NK-92 (cell line): ENCODE measurements around the gene MUC12.
"Not testable (repeated sequence)": the region's sequence is repeated elsewhere in the genome, so short reads cannot be mapped to it uniquely, and the experiment has no call there.

Experiments
- DNase-seq: peaks from one replicate; lab custom pipeline; 2025; ENCODE audit not compliant: unreplicated experiment; lab: John Stamatoyannopoulos, UW

MUC12 gene

DNA sequence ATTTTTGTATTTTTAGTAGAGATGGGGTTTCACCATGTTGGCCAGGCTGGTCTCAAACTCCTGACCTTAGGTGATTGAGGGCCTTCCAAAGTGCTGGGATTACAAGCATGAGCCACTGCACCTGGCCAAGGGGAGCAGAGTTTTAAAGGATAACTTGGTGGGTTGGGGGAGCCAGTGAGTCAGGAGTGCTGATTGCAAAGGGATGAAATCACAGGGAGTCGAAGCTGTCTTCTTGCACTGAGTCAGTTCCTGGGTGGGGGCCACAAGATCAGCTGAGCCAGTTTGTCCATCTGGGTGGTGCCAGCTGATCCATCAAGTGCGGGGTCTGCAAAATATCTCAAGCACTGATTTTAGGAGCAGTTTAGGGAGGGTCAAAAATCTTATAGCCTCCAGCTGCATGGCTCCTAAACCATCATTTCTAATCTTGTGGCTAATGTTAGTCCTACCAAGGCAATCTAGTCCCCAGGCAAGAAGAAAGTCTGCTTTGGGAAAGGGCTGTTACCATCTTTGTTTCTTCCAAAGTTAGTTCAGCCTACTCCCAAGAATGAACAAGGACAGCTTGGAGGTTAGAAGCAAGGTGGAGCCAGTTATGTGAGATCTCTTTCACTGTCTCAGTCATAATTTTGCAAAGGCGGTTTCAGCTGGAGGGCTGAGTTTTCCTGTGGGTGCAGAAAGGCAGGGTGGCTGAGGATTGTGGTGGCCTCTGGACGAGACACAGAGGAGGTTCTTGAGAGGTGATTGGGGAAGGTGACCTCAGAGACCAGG lies 15.8 kb downstream of the MUC12 start:
- not testable (repeated sequence) for DNase-seq

DNA sequence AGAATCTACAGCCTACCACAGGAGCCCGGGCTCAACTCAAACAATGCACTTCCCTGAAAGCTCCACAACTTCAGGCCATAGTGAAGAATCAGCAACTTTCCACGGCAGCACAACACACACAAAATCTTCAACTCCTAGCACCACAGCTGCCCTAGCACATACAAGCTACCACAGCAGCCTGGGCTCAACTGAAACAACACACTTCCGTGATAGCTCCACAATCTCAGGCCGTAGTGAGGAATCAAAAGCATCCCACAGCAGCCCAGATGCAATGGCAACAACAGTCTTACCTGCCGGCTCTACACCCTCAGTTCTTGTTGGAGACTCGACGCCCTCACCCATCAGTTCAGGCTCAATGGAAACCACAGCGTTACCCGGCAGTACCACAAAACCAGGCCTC lies 22.3 kb downstream of the MUC12 start:
- no peak for DNase-seq

DNA sequence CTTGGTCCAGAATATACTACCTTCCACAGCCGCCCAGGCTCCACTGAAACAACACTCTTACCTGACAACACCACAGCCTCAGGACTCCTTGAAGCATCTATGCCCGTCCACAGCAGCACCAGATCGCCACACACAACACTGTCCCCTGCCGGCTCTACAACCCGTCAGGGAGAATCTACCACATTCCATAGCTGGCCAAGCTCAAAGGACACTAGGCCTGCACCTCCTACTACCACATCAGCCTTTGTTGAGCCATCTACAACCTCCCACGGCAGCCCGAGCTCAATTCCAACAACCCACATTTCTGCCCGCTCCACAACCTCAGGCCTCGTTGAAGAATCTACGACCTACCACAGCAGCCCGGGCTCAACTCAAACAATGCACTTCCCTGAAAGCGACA lies 22.9 kb downstream of the MUC12 start:
- DNase-seq = not testable (repeated sequence)

DNA sequence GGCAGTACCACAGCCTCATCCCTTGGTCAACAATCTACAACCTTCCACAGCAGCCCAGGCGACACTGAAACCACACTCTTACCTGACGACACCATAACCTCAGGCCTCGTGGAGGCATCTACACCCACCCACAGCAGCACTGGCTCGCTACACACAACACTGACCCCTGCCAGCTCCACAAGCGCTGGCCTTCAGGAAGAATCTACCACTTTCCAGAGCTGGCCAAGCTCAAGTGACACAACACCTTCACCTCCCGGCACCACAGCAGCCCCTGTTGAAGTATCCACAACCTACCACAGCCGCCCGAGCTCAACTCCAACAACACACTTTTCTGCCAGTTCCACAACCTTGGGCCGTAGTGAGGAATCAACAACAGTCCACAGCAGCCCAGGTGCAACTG lies 25.3 kb downstream of the MUC12 start:
- not testable (repeated sequence) for DNase-seq

DNA sequence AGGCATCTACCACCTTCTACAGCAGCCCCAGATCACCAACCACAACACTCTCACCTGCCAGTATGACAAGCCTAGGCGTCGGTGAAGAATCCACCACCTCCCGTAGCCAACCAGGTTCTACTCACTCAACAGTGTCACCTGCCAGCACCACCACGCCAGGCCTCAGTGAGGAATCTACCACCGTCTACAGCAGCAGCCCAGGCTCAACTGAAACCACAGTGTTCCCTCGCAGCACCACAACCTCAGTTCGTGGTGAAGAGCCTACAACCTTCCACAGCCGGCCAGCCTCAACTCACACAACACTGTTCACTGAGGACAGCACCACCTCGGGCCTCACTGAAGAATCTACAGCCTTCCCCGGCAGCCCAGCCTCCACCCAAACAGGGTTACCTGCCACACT lies 29.2 kb downstream of the MUC12 start:
- not testable (repeated sequence) for DNase-seq

DNA sequence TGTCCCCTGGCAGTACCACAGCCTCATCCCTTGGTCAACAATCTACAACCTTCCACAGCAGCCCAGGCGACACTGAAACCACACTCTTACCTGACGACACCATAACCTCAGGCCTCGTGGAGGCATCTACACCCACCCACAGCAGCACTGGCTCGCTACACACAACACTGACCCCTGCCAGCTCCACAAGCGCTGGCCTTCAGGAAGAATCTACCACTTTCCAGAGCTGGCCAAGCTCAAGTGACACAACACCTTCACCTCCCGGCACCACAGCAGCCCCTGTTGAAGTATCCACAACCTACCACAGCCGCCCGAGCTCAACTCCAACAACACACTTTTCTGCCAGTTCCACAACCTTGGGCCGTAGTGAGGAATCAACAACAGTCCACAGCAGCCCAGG lies 30.0 kb downstream of the MUC12 start:
- DNase-seq = not testable (repeated sequence)

DNA sequence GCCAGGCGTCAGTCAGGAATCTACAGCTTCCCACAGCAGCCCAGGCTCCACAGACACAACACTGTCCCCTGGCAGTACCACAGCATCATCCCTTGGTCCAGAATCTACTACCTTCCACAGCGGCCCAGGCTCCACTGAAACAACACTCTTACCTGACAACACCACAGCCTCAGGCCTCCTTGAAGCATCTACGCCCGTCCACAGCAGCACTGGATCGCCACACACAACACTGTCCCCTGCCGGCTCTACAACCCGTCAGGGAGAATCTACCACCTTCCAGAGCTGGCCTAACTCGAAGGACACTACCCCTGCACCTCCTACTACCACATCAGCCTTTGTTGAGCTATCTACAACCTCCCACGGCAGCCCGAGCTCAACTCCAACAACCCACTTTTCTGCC lies 30.7 kb downstream of the MUC12 start:
- not testable (repeated sequence) for DNase-seq

DNA sequence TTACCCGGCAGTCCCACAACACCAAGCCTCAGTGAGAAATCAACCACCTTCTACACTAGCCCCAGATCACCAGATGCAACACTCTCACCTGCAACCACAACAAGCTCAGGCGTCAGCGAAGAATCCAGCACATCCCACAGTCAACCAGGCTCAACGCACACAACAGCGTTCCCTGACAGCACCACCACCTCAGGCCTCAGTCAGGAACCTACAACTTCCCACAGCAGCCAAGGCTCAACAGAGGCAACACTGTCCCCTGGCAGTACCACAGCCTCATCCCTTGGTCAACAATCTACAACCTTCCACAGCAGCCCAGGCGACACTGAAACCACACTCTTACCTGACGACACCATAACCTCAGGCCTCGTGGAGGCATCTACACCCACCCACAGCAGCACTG lies 33.0 kb downstream of the MUC12 start:
- DNase-seq = not testable (repeated sequence)

DNA sequence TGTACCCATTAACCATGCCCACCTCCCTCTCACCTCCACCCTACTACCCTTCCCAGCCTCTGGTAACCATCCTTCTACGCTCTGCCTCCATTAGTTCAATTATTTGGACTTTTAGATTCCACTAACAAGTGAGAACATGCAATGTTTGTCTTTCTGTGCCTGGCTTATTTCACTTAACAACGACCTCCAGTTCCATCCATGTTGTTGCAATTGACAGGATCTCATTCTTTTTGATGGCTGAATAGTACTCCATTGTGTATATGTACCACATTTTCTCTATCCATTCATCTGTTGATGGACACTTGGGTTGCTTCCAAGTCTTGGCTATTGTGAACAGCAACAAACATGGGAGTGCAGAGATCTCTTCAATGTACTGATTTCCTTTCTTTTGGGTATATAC lies 38.0 kb downstream of the MUC12 start:
- DNase-seq = not testable (repeated sequence)

DNA sequence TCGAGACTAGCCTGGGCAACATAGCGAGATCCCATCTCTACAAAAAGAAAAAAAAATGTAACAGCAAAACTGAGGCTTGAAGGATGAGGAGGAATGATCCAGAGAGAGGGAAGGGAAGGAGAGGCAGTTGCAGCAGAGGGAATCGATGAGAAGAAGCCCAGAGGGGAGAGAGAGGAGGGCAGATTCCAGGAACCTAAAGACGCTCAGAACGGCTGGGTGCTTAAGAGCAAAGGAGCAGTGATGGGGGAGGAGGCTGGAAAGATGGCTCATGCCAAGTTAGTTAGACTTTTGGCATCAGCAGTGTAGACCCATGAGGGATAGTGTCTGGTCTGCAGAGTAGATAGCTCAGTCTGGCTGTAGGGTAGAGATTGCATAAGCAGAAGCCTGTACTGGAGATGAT lies 40.3 kb downstream of the MUC12 start:
- no peak for DNase-seq

DNA sequence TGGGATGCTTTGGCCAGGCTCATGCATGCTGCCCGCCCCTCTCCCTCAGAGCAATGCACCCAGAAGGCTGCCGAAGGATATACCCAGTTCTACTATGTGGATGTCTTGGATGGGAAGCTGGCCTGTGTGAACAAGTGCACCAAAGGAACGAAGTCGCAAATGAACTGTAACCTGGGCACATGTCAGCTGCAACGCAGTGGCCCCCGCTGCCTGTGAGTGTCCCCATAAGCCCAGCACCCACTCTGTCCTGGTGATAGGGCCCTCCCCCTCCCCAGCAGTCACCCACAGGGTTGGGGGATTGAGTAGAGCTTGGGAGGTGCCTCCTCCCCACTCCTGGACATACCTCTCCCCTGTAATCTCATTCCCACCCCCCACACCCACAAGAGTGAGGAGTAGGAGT lies 43.6 kb downstream of the MUC12 start:
- DNase-seq = no peak

DNA sequence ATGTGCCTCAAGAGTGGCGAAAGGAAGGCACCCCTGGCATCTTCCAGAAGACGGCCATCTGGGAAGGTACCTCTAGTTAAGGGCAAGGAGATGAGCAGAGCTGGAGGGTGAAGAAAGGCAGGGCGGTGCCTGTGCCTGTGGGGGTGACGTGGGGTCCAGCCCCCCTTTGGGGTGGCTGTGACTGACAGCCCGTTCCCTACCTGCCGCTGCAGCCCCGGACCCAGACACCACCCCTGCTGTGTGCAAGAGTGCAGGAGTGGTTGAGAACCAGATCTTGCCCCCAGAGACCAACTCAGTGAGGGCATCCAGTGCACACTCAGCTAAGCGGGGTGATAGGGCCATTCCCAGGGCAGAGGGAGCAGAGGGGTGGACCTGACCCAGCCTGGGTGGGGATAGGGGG lies 46.3 kb downstream of the MUC12 start:
- no peak for DNase-seq

DNA sequence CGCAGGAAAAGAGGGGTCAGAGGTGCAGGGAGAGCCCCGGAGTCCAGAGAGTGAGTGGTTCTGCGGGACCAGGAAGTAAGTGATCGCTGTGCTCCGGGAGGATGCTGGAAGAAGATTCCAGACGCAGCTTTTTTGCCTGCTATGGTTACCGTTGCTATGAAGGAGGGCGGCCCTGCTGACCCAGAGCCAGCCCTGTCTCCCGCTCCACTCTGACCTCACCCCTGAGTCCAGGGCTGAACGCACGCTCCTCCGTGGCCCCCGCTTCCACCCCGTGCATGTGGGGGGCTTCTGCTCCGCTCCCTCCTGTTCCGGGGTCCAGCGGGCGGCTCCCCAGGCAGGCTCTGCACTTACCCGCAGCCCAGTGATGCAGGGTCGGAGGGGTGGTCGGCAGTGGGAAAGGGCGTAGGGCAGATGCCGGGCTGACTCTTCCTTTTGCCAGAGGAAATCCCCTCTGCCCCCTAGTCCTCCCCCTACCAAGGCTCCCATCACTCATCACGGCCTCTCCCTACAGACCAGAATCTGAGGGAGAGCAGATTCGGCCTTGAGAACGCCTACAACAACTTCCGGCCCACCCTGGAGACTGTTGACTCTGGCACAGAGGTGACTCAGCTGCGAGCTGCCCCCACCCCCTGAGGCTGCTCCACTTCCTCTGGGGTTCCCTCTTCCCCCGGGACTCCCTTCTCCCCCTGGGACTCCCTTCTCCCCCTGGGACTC lies 47.9 kb downstream of the MUC12 start:
- no peak for DNase-seq

DNA sequence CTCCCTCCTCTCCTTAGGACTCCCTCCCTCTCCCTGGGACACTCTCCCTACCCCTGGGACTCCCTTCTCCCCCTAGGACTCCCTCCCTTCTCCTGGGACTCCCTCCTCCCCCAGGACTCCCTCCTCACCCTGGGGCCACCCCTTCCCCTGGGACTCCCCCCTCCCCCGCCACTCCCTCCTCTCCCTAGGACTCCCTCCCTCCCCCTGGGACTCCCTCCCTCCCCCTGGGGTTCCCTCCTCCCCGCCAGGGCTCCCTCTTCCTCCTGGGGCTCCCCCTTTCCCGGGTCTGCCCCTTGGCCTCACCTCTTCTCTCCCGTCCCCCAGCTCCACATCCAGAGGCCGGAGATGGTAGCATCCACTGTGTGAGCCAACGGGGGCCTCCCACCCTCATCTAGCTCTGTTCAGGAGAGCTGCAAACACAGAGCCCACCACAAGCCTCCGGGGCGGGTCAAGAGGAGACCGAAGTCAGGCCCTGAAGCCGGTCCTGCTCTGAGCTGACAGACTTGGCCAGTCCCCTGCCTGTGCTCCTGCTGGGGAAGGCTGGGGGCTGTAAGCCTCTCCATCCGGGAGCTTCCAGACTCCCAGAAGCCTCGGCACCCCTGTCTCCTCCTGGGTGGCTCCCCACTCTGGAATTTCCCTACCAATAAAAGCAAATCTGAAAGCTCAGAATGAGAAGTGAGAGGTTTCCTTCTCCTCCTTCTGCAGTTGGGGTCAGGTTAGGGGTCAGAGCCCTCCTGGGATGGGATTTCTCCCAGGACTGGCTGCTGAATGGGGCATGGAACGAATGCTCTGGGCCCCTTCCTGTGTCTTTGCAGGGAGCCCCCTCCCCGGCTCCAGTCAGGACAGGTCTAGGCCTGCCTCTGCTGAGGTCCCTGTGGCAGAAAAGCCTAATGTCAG lies 49.2 kb downstream of the MUC12 start:
- DNase-seq = no peak

DNA sequence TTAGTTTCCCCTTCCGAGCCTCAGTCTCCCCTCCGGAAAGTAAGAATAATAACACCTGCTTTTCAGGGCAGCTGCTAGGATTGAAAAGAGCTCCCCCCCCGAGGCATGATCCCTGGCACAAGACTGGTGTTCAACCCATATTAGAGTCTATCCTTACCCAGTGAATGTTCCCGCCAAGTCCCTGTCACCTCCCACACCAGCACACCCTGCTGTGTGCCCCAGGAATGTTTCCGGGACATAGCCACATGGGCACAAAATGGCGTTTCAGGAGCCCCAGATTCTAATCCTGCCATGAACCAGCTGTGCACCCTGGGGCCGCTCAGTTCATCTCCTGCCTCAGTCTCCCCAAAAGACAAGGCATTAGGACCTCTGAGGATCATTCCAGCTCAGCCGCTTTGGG lies 51.1 kb downstream of the MUC12 start:
- DNase-seq = no peak

DNA sequence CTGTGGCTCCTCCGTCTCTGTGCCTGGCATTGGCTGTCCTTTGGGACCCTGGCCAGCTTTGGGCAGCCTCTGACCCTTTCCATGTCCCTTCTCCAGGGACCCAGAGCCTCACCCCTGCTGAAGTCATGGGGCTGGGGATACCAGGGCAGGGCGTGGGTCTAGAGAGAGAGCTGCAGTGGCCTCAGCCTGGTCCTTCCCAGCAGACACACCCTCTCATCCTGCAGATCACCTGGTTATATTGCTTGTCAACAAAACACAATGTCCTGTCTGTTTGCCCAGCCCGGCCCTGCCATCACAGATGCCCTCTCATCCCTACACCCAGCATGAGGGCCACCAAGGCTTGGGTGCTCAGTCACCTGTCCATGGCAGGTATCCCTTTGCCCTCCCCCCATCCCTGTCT lies 52.3 kb downstream of the MUC12 start:
- no peak for DNase-seq

DNA sequence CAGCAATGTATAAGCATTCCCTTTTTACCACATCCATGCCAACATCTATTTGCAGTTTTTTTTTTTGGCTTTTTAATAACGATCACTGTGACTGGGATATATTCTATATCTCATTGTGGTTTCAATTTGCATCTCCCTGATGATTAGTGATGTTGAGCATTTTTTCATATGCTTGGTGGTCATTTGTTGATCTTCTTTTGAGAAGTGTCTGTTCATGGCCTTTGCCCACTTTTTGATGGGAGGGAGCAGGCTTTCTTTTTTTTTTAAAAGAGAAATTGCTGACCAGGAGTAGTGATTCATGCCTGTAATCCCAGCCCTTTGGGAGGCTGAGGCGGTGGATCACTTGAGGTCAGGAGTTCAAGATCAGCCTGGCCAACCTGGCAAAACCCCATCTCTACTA lies 54.5 kb downstream of the MUC12 start:
- no peak for DNase-seq

DNA sequence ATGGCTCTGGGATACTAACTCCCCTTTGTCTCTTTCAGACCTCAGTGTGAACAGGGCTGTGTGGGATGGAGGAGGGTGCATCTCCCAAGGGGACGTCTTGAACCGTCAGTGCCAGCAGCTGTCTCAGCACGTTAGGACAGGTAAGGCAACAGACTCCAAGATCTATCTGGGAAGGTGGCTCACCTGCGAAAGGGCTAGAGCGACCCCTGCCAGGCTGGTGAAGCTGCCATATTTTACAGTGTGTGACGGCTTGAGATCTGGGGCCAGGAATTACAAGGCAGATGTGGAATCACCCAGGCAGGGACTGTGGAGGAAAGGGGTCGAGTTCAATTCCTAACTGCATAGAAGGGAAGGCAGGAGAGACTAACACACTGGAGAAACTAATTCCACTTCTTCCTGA lies 61.7 kb downstream of the MUC12 start:
- no peak for DNase-seq

DNA sequence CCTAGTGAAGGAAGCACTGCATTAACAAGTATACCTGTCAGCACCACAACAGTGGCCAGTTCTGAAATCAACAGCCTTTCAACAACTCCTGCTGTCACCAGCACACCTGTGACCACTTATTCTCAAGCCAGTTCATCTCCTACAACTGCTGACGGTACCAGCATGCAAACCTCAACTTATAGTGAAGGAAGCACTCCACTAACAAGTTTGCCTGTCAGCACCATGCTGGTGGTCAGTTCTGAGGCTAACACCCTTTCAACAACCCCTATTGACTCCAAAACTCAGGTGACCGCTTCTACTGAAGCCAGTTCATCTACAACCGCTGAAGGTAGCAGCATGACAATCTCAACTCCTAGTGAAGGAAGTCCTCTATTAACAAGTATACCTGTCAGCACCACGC lies 66.6 kb downstream of the MUC12 start:
- no peak for DNase-seq

DNA sequence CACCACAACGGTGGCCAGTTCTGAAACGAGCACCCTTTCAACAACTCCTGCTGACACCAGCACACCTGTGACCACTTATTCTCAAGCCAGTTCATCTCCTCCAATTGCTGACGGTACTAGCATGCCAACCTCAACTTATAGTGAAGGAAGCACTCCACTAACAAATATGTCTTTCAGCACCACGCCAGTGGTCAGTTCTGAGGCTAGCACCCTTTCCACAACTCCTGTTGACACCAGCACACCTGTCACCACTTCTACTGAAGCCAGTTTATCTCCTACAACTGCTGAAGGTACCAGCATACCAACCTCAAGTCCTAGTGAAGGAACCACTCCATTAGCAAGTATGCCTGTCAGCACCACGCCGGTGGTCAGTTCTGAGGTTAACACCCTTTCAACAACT lies 71.9 kb downstream of the MUC12 start:
- DNase-seq = not testable (repeated sequence)

DNA sequence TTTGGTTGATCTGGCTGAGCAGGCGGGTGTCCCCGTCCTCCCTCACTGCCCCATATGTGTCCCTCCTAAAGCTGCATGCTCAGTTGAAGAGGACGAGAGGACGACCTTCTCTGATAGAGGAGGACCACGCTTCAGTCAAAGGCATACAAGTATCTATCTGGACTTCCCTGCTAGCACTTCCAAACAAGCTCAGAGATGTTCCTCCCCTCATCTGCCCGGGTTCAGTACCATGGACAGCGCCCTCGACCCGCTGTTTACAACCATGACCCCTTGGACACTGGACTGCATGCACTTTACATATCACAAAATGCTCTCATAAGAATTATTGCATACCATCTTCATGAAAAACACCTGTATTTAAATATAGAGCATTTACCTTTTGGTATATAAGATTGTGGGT lies 89.0 kb downstream of the MUC12 start:
- DNase-seq = no peak

DNA sequence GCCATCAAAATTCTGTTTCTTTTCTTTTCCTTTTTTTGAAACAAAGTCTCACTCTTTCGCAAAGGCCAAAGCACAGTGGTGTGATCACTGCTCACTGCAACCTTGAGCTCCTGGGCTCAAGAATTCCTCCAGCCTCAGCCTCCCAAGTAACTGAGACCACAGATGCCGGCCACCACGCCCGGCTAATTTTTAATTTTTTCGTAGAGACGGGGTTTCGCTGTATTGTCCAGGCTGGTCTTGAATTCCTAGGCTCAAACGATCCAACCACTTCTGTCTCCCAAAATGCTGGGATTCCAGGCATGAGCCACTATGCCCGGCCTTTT lies 90.2 kb downstream of the MUC12 start:
- no peak for DNase-seq
